Fibroblast of lung (primary cell): Measurements from ENCODE around the gene SSB. TPM values are rescaled to one million over a fixed set of nuclear protein-coding genes. Genes with fewer than 3 reads are reported as not detected.
"Not testable (repeated sequence)": the region's sequence is repeated elsewhere in the genome, so short reads cannot be mapped to it uniquely, and the experiment has no call there.

Experiments used
- DNase-seq, 2 donors: peaks; one replicate each; pipeline versions ENCODE4 v3.0.0 to v3.0.0-alpha.2; 2010; ENCODE audit warnings: low read depth in 2 of 2
- H2AFZ ChIP-seq: 2 replicates; pipeline ENCODE4 v1.5.1; 2012; ENCODE audit warnings: low read length, control low read depth, inconsistent platforms
- H3K27ac ChIP-seq: 2 replicates; pipeline ENCODE4 v1.5.1; 2011; ENCODE audit warnings: low read length, control low read depth; ENCODE audit not compliant: insufficient read depth
- H3K27me3 ChIP-seq: 2 replicates; pipeline ENCODE4 v1.5.1; 2011; ENCODE audit warnings: mild to moderate bottlenecking, low read length; ENCODE audit not compliant: control insufficient read depth, insufficient read depth
- H3K36me3 ChIP-seq: 2 replicates; pipeline ENCODE4 v1.5.1; 2011; ENCODE audit warnings: low read length; ENCODE audit not compliant: control insufficient read depth, insufficient read depth
- H3K4me1 ChIP-seq: 2 replicates; pipeline ENCODE4 v1.5.1; 2011; ENCODE audit warnings: low read length; ENCODE audit not compliant: control insufficient read depth, insufficient read depth; ENCODE audit errors: extremely low read depth
- H3K4me2 ChIP-seq: 2 replicates; pipeline ENCODE4 v1.5.1; 2011; ENCODE audit warnings: low read length, control low read depth; ENCODE audit not compliant: insufficient read depth; ENCODE audit errors: extremely low read depth
- H3K4me3 ChIP-seq, 4 experiments: fragments of 200-600 bp in 1 of 4; sonication (generic) in 1 of 4; replicated peaks in 1 of 4; 2 replicates each; pipeline ENCODE4 v1.5.1; 2011 to 2016; ENCODE audit warnings: low read length in 4 of 4, low read depth in 3 of 4, mild to moderate bottlenecking in 3 of 4, control low read depth in 2 of 4, inconsistent platforms in 1 of 4, mixed read lengths in 1 of 4; ENCODE audit not compliant: insufficient read depth in 1 of 4; ENCODE audit errors: control extremely low read depth in 1 of 4
- H3K79me2 ChIP-seq: 2 replicates; pipeline ENCODE4 v1.5.1; 2012; ENCODE audit warnings: mild to moderate bottlenecking, low read length, inconsistent platforms; ENCODE audit not compliant: control insufficient read depth, insufficient read depth
- H3K9ac ChIP-seq: 2 replicates; pipeline ENCODE4 v1.5.1; 2011; ENCODE audit warnings: mild to moderate bottlenecking, low read length, control low read depth; ENCODE audit not compliant: insufficient read depth
- H3K9me3 ChIP-seq: 2 replicates; pipeline ENCODE4 v1.5.1; 2012; ENCODE audit warnings: low read depth, low read length; ENCODE audit not compliant: control insufficient read depth, insufficient read depth
- H4K20me1 ChIP-seq: 2 replicates; pipeline ENCODE4 v1.5.1; 2011; ENCODE audit warnings: low read length; ENCODE audit not compliant: control insufficient read depth, insufficient read depth; ENCODE audit errors: extremely low read depth
- EZH2 ChIP-seq: IDR thresholded peaks from 2 replicates; pipeline ENCODE4 v1.5.1; 2012; ENCODE audit warnings: low read length, control low read depth, mild to moderate bottlenecking; ENCODE audit errors: missing control alignments
- polyA plus RNA-seq, 2 donors: library from polyadenylated mRNA; depleted of rRNA in 1 of 2; stranded (reverse) in 1 of 2; unstranded in 1 of 2; fragments of >200 nt; gene quantifications; 2 replicates each; pipeline ENCODE4 v1.2.1, GENCODE V29; 2011 to 2012; ENCODE audit warnings: missing spikeins in 1 of 2
- total RNA-seq: library from RNA; depleted of rRNA; stranded (reverse); fragments of >200 nt; gene quantifications from 2 replicates; pipeline ENCODE4 v1.2.1, GENCODE V29; 2014
- TF ChIP-seq, protein P1 (sequence below), 2 donors: IDR thresholded peaks in 1 of 2; conservative IDR thresholded peaks in 1 of 2; 1 replicate in 1 of 2; 2 replicates in 1 of 2; pipeline ENCODE4 v1.5.1; 2011 to 2012; ENCODE audit warnings: low read length in 2 of 2, control low read depth in 1 of 2, inconsistent platforms in 1 of 2, low read depth in 1 of 2, mild to moderate bottlenecking in 1 of 2

Gene SSB
- total and polyA plus RNA-seq, 2 donors (not counting 1 experiment from before 2014, with no cell fraction given): 83.6 to 138 TPM

DNA sequence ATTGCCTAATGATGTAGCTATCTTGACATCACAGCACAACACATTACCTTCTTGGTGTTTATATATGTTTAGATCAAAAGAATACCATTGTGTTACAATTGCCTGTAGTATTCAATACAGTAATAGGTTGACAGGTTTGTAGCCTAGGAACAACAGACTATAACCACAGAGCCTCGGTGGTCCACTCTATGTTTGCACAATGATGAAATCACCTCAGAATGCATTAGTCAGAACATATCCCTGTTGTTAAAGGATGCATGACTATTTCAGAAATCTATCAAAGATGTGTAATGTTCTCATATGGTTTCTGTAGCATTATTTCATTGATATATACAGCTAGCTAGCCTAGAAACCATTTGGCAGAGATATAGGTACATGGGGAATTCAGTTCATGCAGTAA lies 17.2 kb downstream of the SSB start:
- H3K9me3 ChIP-seq: no peaks in the 10 kb centered on the region
- H3K27ac ChIP-seq: peak overlapping the region; percentile 10
- H3K27me3 ChIP-seq: no peaks in the 10 kb centered on the region
- TF ChIP-seq EZH2: no peak
- TF ChIP-seq, protein P1, sequence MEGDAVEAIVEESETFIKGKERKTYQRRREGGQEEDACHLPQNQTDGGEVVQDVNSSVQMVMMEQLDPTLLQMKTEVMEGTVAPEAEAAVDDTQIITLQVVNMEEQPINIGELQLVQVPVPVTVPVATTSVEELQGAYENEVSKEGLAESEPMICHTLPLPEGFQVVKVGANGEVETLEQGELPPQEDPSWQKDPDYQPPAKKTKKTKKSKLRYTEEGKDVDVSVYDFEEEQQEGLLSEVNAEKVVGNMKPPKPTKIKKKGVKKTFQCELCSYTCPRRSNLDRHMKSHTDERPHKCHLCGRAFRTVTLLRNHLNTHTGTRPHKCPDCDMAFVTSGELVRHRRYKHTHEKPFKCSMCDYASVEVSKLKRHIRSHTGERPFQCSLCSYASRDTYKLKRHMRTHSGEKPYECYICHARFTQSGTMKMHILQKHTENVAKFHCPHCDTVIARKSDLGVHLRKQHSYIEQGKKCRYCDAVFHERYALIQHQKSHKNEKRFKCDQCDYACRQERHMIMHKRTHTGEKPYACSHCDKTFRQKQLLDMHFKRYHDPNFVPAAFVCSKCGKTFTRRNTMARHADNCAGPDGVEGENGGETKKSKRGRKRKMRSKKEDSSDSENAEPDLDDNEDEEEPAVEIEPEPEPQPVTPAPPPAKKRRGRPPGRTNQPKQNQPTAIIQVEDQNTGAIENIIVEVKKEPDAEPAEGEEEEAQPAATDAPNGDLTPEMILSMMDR (conservative IDR thresholded peaks at IDR 0.05 in 1 of 2, IDR thresholded peaks at IDR 0.05 in 1 of 2; ENCODE audit: low read depth in 1 of 2, low read length in 2 of 2): no peak
- H3K79me2 ChIP-seq: no peaks in the 10 kb centered on the region
- no peak overlapping the region for H2AFZ ChIP-seq
- H3K4me3 ChIP-seq: no peak overlapping the region
- H4K20me1 ChIP-seq: no peaks in the 10 kb centered on the region
- H3K4me2 ChIP-seq: no peak overlapping the region
- H3K9ac ChIP-seq: no peak overlapping the region
- H3K4me1 ChIP-seq: no peaks in the 10 kb centered on the region
- DNase-seq: peak; percentile 49 to 92
- H3K36me3 ChIP-seq: no peaks in the 10 kb centered on the region

- not testable (repeated sequence) for H3K9me3 ChIP-seq, H2AFZ ChIP-seq, H3K27ac ChIP-seq, DNase-seq, H3K4me2 ChIP-seq, H3K4me1 ChIP-seq, H3K4me3 ChIP-seq, H4K20me1 ChIP-seq, H3K27me3 ChIP-seq, H3K36me3 ChIP-seq, H3K79me2 ChIP-seq, H3K9ac ChIP-seq
These were observed 18.3 kb downstream of the SSB start for GRCh38 chr2:169816961-169817360.

- DNase-seq, H3K27me3 ChIP-seq, H3K4me3 ChIP-seq, H3K4me1 ChIP-seq, H4K20me1 ChIP-seq, H3K27ac ChIP-seq, H3K9me3 ChIP-seq, H2AFZ ChIP-seq, H3K36me3 ChIP-seq, H3K9ac ChIP-seq, H3K79me2 ChIP-seq, H3K4me2 ChIP-seq: not testable (repeated sequence)
These were observed 18.7 kb downstream of the SSB start for GRCh38 chr2:169817369-169817768.

DNA sequence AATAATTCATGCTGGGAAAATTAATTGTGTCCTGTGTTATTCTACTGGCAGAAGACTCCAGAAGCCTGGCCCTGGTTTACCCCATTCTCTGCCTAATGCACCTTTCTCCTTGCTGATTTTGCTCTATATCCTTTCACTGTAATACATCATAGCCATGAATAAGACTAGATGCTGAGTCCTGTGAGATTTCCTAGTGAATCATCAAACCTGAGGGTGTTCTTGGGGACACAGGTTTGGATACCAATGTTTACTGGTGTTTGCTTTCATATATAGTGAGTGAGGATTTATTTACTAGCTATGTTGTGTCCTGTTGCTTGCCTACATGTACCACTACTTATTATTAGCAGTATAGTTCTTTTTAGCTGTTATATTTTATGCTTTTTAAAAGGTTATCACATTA lies 19.6 kb downstream of the SSB start:
- Histone ChIP-seq H4K20me1 (no peaks in the 10 kb centered on the region), H2AFZ (no peak overlapping the region), H3K36me3 (no peaks in the 10 kb centered on the region), H3K4me3 (no peak overlapping the region), H3K27me3 (no peaks in the 10 kb centered on the region), H3K9ac (no peak overlapping the region), H3K4me2 (no peak overlapping the region), H3K9me3 (no peaks in the 10 kb centered on the region), H3K79me2 (peaks cover 8% of the 10 kb centered on the region), H3K4me1 (no peaks in the 10 kb centered on the region), H3K27ac (no peak overlapping the region)
- DNase-seq: peak in 1 of 2 donors; percentile 1
- TF ChIP-seq, protein P1 (conservative IDR thresholded peaks at IDR 0.05 in 1 of 2, IDR thresholded peaks at IDR 0.05 in 1 of 2; ENCODE audit: low read depth in 1 of 2, low read length in 2 of 2): no peak
- no peak for TF ChIP-seq EZH2
